Liver (tissue), 9 donors: ENCODE results near the gene RUBCN. TPM values are rescaled to one million over a fixed set of nuclear protein-coding genes. Genes with fewer than 3 reads are reported as not detected.

Source experiments
- DNase-seq: peaks from one replicate; pipeline ENCODE4 v3.0.0-alpha.2; 2017; ENCODE audit warnings: low spot score
- H3K27ac ChIP-seq, 2 donors: one replicate each; pipeline ENCODE4 v1.7.0; 2013; ENCODE audit warnings: inconsistent platforms in 2 of 2, low read length in 2 of 2, control low read depth in 1 of 2, low read depth in 1 of 2, mild to moderate bottlenecking in 1 of 2
- H3K27me3 ChIP-seq, 4 donors: one replicate each; pipeline versions ENCODE4 v1.6.1 to v1.7.0; 2013; ENCODE audit warnings: low read length in 3 of 4, inconsistent platforms in 1 of 4, mild to moderate bottlenecking in 1 of 4, moderate library complexity in 1 of 4; ENCODE audit not compliant: control insufficient read depth in 4 of 4, insufficient read depth in 4 of 4
- H3K36me3 ChIP-seq, 4 donors: one replicate each; pipeline versions ENCODE4 v1.6.1 to v1.7.0; 2013; ENCODE audit warnings: low read length in 3 of 4, mild to moderate bottlenecking in 3 of 4, low read depth in 1 of 4, moderate library complexity in 1 of 4; ENCODE audit not compliant: control insufficient read depth in 4 of 4, insufficient read depth in 3 of 4
- H3K4me1 ChIP-seq, 4 donors: one replicate each; pipeline versions ENCODE4 v1.6.1 to v1.7.0; 2013; ENCODE audit warnings: low read length in 3 of 4, mild to moderate bottlenecking in 3 of 4, moderate library complexity in 1 of 4; ENCODE audit not compliant: control insufficient read depth in 4 of 4, insufficient read depth in 4 of 4
- H3K4me3 ChIP-seq, 3 donors: one replicate each; pipeline versions ENCODE4 v1.6.1 to v1.7.0; 2013; ENCODE audit warnings: low read length in 3 of 3, control low read depth in 1 of 3, low read depth in 1 of 3, mild to moderate bottlenecking in 1 of 3
- H3K9ac ChIP-seq, 2 donors: one replicate each; pipeline ENCODE4 v1.7.0; 2013; ENCODE audit warnings: low read length in 2 of 2, mild to moderate bottlenecking in 2 of 2, moderate library complexity in 2 of 2, control low read depth in 1 of 2, low read depth in 1 of 2
- H3K9me3 ChIP-seq, 4 donors: one replicate each; pipeline versions ENCODE4 v1.6.1 to v1.7.0; 2013; ENCODE audit warnings: low read length in 3 of 4; ENCODE audit not compliant: control insufficient read depth in 4 of 4
- EGR1 ChIP-seq, 2 donors: IDR thresholded peaks; 2 replicates each; pipeline ENCODE4 v1.6.1; 2016 to 2018; ENCODE audit warnings: antibody characterized with exemption in 2 of 2, low read depth in 2 of 2
- FOXA2 ChIP-seq: IDR thresholded peaks from 2 replicates; pipeline ENCODE4 v1.6.1; 2016; ENCODE audit warnings: antibody characterized with exemption
- GABPA ChIP-seq, 2 donors: IDR thresholded peaks in 1 of 2; conservative IDR thresholded peaks in 1 of 2; 2 replicates each; pipeline ENCODE4 v1.6.1; 2016; ENCODE audit warnings: antibody characterized with exemption in 2 of 2, mild to moderate bottlenecking in 1 of 2, moderate library complexity in 1 of 2
- HNF4G ChIP-seq: IDR thresholded peaks from 2 replicates; pipeline ENCODE4 v1.6.1; 2016; ENCODE audit warnings: antibody characterized with exemption
- NR2F2 ChIP-seq: IDR thresholded peaks from 2 replicates; pipeline ENCODE4 v1.6.1; 2016; ENCODE audit warnings: antibody characterized with exemption
- RAD21 ChIP-seq, 2 donors: IDR thresholded peaks; 2 replicates each; pipeline ENCODE4 v1.6.1; 2016; ENCODE audit warnings: antibody characterized with exemption in 2 of 2, mild to moderate bottlenecking in 2 of 2
- RXRA ChIP-seq, 2 donors: IDR thresholded peaks; 2 replicates each; pipeline ENCODE4 v1.6.1; 2017 to 2018; ENCODE audit warnings: antibody characterized with exemption in 2 of 2, mild to moderate bottlenecking in 1 of 2
- SP1 ChIP-seq: IDR thresholded peaks from 2 replicates; pipeline ENCODE4 v1.6.1; 2018; ENCODE audit warnings: antibody characterized with exemption, mild to moderate bottlenecking
- TAF1 ChIP-seq: conservative IDR thresholded peaks from 2 replicates; pipeline ENCODE4 v1.6.1; 2016; ENCODE audit warnings: antibody characterized with exemption, mild to moderate bottlenecking
- YY1 ChIP-seq: IDR thresholded peaks from 2 replicates; pipeline ENCODE4 v1.6.1; 2016; ENCODE audit warnings: antibody characterized with exemption, mild to moderate bottlenecking
- WGBS: extraction: QIAGEN DNeasy Blood & Tissue Kit; methylation state at CpG from one replicate; pipeline ENCODE4 v1.1.7; 2013; 5-methylcytosine and 5-hydroxymethylcytosine counted together
- polyA plus RNA-seq, 2 donors: library from polyadenylated mRNA; stranded (reverse) in 1 of 2; unstranded in 1 of 2; fragments of 200-250 nt in 1 of 2; fragments of >200 nt in 1 of 2; fragmentation: Nextera tagmentation in 1 of 2; extraction: Ambion mirVana in 1 of 2; gene quantifications; one replicate each; pipeline versions ENCODE4 v1.2.1 to v1.2.3, GENCODE V29; 2013 to 2015
- total RNA-seq, 2 donors: library from RNA; depleted of rRNA; stranded (reverse); fragments of >200 nt; gene quantifications; one replicate each; pipeline ENCODE4 v1.2.3, GENCODE V29; 2014
- TF ChIP-seq, protein P1 (sequence below): IDR thresholded peaks from 2 replicates; pipeline ENCODE4 v1.6.1; 2016; ENCODE audit warnings: antibody characterized with exemption
- TF ChIP-seq, protein P2 (sequence below): IDR thresholded peaks from 2 replicates; pipeline ENCODE4 v1.6.1; 2016; ENCODE audit warnings: antibody characterized with exemption
- TF ChIP-seq, protein P3 (sequence below): fragments of 150-350 bp; IDR thresholded peaks from 2 replicates; pipeline ENCODE4 v1.5.1; 2017; ENCODE audit warnings: improper control_type of control experiment, low read depth, low read length; ENCODE audit not compliant: missing input control
- donor health status: healthy.
- donor health status: healthy.
- donor health status: healthy.
- donor health status: healthy.
- donor health status: healthy.

The RUBCN gene
- total and polyA plus RNA-seq, 4 donors, result 4.1 to 7.0 (median 4.7) TPM

DNA sequence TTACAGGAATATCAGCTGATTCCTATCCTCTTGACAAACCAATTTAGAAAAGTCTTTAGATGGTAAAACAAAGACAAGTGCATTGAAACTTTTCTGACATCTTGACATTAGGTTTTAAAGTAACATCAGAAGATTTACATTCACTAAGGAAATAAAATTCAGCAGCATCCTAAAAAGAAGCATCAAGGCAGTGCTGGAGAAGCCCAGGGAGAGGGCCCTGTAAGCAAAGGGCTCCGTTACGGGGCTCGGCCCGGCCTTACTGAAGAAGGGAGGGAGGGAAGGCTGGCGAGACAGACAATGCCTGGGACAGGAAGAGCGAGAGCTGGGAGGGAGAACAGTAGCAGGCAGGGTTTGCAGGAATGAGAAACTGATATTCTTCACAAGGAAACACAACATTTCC lies 39.3 kb downstream of the RUBCN start:
- no peaks in the 10 kb centered on the region for H3K27me3 ChIP-seq
- WGBS, result 98% methylated on average over 6 of the region's 6 CpGs
- no peak overlapping the region for H3K9ac ChIP-seq
- no peak for DNase-seq
- H3K9me3 ChIP-seq, result no peaks in the 10 kb centered on the region
- H3K4me1 ChIP-seq, result no peaks in the 10 kb centered on the region
- H3K4me3 ChIP-seq, result no peak overlapping the region
- H3K36me3 ChIP-seq, result peaks cover 10 to 58% (median 37%) of the 10 kb centered on the region in 4 donors
- no peak overlapping the region for H3K27ac ChIP-seq
- TF ChIP-seq EGR1 (IDR thresholded peaks at IDR 0.05; ENCODE audit: low read depth in 2 of 2) (no peak), TAF1 (no peak), HNF4G (no peak), FOXA2 (no peak), RAD21 (IDR thresholded peaks at IDR 0.05) (no peak), YY1 (no peak), RXRA (IDR thresholded peaks at IDR 0.05) (no peak)
- TF ChIP-seq, protein P1, sequence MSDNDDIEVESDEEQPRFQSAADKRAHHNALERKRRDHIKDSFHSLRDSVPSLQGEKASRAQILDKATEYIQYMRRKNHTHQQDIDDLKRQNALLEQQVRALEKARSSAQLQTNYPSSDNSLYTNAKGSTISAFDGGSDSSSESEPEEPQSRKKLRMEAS, result no peak
- TF ChIP-seq, protein P2, sequence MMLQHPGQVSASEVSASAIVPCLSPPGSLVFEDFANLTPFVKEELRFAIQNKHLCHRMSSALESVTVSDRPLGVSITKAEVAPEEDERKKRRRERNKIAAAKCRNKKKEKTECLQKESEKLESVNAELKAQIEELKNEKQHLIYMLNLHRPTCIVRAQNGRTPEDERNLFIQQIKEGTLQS, result no peak
- TF ChIP-seq, protein P3, sequence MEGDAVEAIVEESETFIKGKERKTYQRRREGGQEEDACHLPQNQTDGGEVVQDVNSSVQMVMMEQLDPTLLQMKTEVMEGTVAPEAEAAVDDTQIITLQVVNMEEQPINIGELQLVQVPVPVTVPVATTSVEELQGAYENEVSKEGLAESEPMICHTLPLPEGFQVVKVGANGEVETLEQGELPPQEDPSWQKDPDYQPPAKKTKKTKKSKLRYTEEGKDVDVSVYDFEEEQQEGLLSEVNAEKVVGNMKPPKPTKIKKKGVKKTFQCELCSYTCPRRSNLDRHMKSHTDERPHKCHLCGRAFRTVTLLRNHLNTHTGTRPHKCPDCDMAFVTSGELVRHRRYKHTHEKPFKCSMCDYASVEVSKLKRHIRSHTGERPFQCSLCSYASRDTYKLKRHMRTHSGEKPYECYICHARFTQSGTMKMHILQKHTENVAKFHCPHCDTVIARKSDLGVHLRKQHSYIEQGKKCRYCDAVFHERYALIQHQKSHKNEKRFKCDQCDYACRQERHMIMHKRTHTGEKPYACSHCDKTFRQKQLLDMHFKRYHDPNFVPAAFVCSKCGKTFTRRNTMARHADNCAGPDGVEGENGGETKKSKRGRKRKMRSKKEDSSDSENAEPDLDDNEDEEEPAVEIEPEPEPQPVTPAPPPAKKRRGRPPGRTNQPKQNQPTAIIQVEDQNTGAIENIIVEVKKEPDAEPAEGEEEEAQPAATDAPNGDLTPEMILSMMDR, result no peak

DNA sequence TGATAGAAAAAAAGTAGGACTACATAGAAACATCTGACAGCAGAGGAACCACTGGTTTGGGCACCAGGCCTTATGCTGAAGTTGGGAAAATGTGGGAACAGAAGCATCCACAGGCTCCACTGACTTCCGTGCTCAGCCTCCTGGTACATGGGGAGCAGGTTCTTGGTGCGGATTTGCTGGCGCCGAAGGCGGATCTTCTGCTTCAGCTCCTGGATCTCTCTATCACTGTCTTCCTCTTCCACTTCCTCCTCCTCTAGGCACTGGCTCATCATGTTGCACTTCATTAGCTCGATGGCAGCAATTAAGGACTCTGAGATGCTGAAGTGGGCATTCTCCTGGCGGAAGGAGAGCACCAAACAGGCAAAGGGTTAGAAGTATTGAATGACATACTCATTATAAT lies 42.5 kb downstream of the RUBCN start:
- WGBS, result 89% methylated on average over 7 of the region's 7 CpGs
- Histone ChIP-seq H3K9ac (no peak overlapping the region), H3K27me3 (no peaks in the 10 kb centered on the region), H3K27ac (no peak overlapping the region), H3K4me3 (no peak overlapping the region), H3K4me1 (no peaks in the 10 kb centered on the region), H3K9me3 (no peaks in the 10 kb centered on the region), H3K36me3 (peaks cover 4 to 37% (median 27%) of the 10 kb centered on the region in 4 donors)
- TF ChIP-seq, protein P3, result no peak
- TF ChIP-seq, protein P1, result no peak
- DNase-seq, result no peak

DNA sequence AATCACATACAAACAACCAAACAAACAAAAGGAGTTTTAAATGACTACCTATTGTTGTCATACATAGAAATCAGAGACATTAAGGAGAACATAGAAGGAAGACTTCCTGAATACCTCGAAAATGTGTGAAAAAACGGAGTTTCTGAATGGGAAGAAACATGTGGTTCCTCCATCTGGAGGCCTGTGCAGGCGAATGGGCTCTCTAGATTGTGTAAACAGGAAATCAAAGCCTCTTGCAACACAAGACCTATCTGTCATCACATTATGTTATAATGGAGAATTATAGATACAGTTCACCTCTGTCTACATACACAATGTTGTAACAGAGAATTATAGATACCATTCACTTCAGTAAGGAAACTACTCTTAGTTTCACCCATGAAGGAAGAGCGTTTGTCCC lies 44.1 kb downstream of the RUBCN start:
- DNase-seq, result no peak
- Histone ChIP-seq H3K27me3 (no peaks in the 10 kb centered on the region), H3K4me1 (no peaks in the 10 kb centered on the region), H3K9me3 (no peaks in the 10 kb centered on the region), H3K9ac (no peak overlapping the region), H3K4me3 (no peak overlapping the region), H3K27ac (no peak overlapping the region), H3K36me3 (peaks cover 3 to 39% (median 27%) of the 10 kb centered on the region in 4 donors)
- TF ChIP-seq, protein P3, result no peak
- TF ChIP-seq TAF1, result no peak
- TF ChIP-seq SP1, result no peak
- TF ChIP-seq GABPA (IDR thresholded peaks at IDR 0.05 in 1 of 2, conservative IDR thresholded peaks at IDR 0.05 in 1 of 2), result no peak
- no peak for TF ChIP-seq NR2F2
- 73% methylated on average over 4 of the region's 4 CpGs for WGBS
